Stimulated activated naive CD8-positive, alpha-beta T cell treated with anti-CD3 and anti-CD28 coated beads, Interleukin-15, Interleukin-2, amounts not matched to agents 100 U/mL and 50 U/mL, for 24 hours (primary cell): Measurements from ENCODE around the gene ACTN3.
A peak's percentile ranks its signal among the peaks of the same experiment; 100 is the strongest.

Experiments
- ATAC-seq: fragments of 150-1000 bp; cut with Tn5 transposase; one replicate; pipeline ENCODE4 v1.10.0; 2021
- DNase-seq: peaks from one replicate; pipeline ENCODE4 v3.0.0; 2021

ACTN3 gene

DNA sequence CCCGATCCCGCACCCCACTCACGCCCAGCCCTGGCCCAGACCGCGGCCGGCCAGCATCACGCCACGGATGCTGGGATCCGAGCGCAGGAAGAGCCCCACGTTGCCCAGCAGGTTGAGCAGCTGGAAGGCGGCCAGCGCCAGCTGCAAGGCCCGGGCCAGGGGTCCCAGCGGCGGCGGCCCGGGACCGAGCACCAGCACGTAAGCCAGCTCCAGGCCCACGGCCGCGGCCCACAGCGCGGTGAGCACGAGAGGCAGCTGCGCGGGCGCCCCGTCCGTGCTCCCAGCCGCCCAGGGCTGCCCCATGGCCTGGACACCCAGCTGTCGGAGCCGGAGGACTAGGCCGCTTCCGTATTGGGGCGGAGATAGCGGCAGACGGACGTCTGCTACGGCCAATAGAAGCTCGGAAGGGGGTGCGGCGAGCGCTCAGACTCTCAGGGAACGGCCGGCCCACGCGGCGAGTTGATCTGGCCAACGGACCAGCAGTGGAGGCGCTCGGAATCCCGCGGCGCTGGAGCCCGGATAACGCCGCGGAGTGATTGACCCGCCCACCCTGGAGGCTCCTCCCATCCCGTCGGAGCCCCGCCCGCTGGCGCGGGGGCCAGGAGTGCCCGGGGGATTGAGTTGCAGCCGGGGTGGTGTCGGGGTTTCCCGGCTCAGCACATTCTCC, 869 bp upstream of the ACTN3 start, which contains the start of gene ZDHHC24:
TSS of gene ZDHHC24 (minus strand) at position 348 of the 667 bp plus-strand sequence. CDS start at position 303, 45 bp downstream.
- DNase-seq = peak; percentile 94
- ATAC-seq = peak; percentile 92

DNA sequence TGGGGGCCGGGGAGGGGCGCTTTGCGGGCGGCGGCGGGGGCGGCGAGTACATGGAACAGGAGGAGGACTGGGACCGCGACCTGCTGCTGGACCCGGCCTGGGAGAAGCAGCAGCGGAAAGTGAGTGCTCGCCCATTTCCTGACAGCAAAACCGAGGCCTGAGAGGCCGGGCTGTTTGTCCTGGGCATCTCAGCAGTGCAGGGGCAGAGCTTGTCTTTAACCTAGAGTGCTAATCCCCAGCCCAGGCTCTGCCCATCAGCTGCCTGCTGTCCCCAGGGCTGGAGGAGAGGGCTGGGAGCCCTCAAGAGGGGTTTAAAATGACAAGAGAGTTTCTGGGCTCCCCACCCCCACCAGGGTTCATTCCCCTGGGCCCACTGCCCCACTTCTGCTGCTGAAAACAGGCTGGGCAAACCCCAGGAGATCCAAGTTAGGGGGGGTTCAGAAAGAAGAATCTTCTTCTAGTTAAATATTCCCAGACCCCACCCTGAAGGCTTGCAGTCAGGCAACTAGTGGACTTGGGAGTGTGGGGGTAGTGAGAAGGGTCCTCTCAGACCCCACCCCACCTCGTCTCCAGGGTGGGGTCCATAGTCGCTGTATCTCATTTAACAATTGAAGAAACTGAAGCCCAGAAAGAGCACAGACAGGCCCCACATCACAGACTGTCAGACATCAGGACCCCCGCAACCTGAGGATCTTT, 411 bp downstream of the ACTN3 start:
- ATAC-seq (no peak), DNase-seq (no peak)

DNA sequence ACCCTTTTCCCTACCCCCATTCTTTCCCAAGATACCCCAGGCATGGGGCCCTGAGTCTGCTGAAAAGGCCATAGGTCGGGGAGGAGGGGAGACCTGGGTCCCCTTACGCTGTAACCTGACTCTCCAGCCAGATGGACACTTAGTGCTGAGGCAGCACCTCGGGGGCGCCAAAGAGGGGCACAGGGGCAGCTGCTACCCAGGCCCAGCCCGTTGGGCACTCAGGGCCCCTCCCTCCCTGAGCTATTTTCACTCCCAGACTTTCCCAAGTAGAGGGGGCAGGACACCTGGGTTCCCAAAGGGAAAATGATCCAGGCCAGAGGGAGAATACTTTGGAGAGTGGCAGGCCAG, 933 bp downstream of the ACTN3 start:
- DNase-seq = no peak
- no peak for ATAC-seq

DNA sequence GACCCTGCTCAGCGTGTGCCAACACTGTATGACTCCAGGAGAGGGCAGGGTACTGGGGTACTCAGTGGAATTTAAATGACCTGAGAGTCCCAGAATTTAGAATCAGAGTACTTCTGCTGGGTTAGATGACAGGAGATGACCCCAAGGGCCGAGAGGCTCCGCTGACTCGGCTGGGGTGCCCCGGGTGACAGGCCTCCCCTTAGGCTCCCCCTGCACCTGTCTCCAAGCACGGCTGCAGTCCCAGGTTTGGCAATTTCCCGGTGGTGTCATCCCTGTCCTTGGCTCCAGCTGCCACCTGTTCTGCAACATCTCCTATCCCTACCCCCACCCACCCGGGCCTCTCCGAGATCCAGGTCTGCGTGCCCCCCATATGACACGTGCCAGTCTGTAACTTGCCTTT, 1.3 kb downstream of the ACTN3 start:
- ATAC-seq (no peak), DNase-seq (no peak)

DNA sequence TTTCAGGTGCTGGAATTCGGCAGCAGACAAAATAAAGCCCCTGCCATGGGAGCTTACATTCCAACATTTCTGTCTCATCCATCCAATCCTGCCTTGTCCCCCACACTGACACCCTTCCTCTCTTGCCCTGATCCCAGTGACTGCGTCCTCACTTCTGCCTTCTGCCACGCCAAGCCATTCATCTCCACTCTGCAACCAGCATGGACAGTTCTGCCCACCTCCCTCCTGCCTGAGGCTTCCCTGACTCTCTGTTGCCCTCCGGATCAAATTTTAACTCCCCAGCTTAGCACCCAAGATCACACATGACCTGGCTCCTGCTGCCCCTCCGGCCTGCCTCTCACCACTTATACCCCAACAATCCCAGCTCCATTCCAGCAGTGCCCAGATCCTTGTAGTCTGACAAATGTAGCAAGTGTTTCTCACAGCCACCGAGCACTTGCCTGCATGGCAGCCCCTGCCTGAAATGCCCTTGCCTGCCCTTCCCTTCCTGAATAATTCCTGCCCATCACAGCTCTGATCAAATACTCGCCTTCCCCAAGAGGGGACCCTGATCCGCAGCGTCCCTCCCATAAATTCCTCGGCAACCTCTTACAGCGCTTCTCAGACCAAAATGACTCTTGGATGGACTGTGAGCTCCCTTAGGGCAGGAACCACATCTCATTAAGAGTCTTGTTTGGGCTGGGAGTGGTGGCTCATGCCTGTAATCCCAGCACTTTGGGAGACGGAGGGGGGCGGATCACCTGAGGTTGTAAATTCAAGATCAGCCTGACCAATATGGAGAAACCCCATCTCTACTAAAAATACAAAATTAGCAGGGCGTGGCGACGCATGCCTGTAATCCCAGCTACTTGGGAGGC, 2.3 kb downstream of the ACTN3 start:
- ATAC-seq = no peak

DNA sequence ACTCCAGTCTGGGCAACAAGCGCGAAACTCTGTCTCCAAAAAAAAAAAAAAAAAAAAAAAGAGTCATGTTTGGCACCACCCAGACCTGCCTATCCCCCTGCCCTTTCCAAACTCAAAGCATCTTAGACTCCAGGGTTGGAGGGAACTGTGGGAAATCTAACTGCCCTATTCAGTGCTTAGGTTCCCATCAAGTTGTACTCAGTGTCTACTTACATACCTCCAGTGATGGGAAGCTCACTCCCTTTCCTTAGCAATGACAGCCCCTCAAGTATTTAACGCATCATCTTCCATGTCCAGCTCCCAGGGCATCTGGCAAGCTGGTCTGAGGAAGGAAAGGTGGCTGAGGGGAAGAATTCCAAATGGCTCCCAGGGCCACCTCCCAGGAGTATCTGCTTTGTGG, 3.0 kb downstream of the ACTN3 start:
- ATAC-seq = no peak
- no peak for DNase-seq

More for the DNA sequence above, 2.3 kb downstream of the ACTN3 start:
- DNase-seq = no peak

DNA sequence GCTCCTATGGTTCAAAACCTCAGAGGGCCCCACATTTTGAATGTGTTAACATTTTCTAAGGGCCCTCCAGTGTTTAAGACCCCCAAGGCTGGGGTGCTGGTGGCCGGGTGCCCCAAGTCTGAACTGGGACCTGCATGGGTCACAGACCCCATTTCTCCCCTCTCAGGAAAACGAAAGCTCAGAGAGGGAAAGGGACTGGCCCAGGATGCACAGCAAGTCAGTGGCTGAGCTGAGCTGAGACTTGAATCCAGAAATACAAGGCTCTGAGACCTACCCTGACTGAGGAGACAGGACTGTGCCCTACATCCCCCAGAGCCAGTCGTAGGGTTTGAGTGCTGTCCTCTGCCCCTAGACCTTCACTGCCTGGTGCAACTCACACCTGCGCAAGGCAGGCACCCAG, 4.2 kb downstream of the ACTN3 start:
- no peak for DNase-seq
- ATAC-seq = no peak

DNA sequence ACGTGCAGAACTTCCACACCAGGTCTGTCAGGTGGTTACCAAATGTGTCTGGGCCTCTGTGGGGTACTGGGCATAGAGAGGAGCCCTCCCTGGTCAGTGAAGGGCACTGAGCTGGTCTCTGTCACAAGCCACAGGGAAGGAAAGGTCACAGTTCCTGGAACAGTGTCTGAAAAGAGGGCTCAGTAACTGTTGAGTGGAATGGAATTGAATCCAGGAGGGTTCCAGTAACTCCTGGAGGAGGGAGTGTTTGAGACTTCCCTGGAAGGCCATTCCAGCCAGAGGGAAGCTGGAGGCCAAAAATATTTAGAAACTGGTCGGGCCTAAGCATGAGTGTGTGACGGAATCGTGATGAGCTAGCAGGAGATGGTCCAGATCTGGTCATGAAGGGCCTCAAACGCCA, 7.9 kb downstream of the ACTN3 start:
- no peak for DNase-seq
- no peak for ATAC-seq

DNA sequence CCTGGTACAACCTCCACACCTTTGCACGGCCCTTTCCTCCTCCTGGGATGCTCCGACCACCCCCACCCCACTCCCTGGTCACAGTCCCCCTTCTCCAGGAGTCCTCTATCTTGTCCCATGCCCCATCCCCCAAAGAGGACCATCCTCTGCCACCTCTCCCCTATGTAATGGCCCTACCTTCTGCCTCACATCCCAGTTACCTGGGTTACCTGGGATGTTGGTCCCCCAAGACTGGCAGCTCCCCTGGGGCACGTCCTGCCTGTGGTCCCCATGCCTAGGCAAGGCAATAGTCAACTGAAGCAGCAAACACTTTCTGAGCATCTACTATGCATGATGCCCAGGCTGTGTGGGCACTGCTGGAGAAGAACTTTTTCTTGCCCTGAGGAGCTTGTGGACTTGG, 8.7 kb downstream of the ACTN3 start:
- DNase-seq = no peak
- ATAC-seq = no peak

DNA sequence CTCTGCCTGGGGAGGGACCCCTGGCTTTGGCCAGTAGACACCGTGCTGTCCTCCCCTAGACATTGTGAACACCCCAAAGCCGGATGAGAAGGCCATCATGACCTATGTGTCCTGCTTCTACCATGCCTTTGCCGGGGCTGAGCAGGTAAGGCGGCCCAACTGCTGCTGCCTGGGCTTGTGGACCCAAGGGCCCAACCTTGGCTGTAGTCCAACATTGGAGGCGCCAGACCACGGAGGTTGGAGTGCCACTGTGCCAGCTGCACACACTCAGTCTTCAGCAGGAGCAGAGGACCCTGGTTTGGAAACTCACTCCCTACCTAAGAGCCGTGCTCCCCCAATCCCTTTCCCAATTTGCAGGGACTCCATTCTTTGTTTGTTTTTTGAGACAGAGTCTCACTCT, 9.4 kb downstream of the ACTN3 start:
- DNase-seq (no peak), ATAC-seq (no peak)

DNA sequence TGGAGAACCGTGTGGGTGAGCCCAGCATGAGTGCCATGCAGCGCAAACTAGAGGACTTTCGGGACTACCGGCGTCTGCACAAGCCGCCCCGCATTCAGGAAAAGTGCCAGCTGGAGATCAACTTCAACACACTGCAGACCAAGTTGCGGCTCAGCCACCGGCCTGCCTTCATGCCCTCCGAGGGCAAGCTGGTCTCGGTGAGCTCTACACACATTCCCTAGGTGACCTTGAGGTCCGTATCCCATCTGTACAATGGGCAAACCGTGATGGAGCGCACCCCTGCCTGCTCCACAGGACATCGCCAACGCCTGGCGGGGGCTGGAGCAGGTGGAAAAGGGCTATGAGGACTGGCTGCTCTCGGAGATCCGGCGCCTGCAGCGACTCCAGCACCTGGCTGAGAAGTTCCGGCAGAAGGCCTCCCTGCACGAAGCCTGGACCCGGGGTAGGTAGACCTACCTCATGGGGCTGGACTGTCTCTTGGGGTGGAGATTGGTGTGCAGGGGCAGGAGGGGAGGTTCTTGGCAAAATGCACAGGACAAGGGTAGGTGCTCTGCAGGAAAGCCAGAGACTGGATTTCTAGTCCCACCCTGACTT, 11.1 kb downstream of the ACTN3 start:
- DNase-seq (no peak), ATAC-seq (no peak)

DNA sequence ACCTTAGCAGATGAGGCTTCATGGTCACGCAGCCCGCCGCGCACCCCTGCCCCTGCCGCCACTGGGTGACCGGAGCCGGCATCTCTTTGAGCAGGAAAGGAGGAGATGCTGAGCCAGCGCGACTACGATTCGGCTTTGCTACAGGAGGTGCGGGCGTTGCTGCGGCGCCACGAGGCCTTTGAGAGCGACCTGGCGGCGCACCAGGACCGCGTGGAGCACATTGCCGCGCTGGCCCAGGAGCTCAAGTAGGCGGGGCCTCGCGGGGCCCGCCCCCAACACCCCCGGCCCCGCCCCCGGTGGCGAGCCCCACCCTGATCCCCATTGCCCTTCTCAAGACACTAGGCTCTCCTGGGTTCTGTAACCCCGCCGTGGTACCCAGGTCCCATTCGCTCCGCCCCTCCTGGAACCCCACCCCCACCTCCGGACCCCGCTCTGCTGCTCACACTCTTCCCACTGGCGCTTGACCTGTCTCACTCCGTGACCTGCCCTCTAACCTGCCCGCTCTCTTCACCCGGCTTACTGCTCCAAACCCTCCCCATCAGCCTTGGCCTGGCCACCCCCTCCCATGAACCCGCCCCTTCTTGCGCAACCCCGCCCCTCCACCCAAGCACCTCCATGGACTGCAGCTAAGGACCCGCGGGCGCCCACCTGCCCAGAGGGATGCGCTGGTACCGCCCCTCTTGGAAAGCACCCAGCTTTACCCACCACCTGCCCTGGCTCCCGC, 12.6 kb downstream of the ACTN3 start:
- ATAC-seq = no peak
- DNase-seq = peak; percentile 38

DNA sequence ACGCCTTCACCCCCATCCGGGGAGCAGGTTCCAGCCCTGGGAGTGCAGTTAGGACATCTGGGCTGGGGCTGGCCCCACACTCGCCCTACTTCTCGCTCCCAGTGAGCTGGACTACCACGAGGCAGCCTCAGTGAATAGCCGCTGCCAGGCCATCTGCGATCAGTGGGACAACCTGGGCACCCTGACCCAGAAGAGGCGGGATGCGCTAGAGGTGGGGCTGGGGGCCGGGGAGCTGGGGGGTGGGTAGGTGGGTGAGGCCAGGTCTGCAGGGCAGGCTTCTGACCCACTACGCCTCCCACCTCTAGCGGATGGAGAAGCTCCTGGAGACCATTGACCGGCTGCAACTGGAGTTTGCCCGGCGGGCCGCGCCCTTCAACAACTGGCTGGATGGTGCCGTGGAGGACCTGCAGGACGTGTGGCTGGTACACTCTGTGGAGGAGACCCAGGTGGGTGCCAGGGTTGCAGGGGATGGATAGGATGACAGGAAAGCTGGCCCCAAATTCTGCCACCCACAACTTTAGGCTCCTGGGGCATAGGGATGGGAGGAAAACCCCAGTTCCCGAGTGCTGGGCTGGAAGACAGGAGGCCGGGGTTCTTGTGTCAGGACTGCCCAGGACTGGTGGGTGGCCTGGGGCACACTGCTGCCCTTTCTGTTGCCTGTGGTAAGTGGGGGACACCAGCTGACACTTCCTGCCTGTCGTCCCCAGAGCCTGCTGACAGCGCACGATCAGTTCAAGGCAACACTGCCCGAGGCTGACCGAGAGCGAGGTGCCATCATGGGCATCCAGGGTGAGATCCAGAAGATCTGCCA, 13.4 kb downstream of the ACTN3 start:
- ATAC-seq (no peak), DNase-seq (no peak)

DNA sequence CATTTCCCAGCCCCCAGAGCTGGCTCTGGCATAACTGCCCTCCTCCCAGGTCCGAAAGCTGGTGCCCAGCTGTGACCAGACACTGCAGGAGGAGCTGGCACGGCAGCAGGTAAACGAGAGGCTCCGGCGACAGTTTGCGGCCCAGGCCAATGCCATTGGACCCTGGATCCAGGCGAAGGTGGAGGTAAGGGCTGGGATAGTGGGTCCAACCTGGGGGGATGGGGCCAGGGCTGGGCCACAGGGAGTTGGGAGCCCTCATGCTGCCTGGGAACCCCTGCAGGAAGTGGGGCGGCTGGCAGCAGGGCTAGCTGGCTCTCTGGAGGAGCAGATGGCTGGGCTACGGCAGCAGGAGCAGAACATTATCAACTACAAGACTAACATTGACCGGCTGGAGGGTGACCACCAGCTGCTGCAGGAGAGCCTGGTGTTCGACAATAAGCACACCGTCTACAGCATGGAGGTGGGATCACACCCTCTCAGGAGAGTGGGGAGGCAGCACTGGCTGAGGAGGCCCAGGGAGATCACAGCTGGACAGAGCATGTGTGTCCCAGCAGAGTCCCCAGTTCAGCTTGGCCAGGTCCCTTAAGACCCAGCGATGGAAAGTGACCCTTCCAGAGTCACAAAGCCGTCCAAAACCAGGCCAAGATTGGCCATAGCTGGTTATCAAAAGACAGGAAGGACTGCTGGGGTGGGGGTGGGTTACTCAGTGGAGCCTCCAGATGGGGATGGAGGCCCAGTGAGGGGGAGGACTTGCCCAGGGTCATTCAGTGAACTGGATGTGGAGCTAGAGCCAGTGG, 14.7 kb downstream of the ACTN3 start:
- DNase-seq = no peak

DNA sequence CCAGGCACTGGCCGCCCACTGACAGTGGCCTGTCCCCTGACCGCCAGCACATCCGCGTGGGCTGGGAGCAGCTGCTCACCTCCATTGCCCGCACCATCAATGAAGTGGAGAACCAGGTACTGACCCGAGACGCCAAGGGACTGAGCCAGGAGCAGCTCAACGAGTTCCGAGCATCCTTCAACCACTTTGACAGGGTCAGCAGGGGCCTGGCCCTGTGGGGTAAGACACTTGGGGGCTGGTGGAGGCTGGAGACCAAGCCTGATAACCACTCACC, 15.2 kb downstream of the ACTN3 start:
- ATAC-seq = no peak
- DNase-seq = no peak

More for the DNA sequence above, 14.7 kb downstream of the ACTN3 start:
- no peak for ATAC-seq

DNA sequence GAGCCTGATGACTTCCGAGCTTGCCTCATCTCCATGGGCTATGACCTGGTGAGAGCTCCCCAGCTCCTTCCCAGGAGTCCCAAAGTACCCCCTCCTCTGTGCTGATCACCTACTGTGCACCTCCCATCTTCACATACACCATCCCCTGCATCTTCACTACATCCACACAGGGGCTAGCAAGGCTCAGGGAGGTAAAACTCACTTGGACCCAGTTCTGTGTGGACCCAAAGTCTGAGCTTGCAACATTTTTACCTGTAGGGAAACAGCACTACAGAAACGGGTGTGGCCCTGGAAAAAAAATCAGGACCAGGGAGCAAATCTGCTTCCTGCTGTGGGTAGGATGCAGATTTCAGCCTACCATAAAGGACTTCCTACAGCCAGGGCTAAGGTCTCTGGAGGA, 15.6 kb downstream of the ACTN3 start:
- DNase-seq = no peak
- ATAC-seq = no peak

DNA sequence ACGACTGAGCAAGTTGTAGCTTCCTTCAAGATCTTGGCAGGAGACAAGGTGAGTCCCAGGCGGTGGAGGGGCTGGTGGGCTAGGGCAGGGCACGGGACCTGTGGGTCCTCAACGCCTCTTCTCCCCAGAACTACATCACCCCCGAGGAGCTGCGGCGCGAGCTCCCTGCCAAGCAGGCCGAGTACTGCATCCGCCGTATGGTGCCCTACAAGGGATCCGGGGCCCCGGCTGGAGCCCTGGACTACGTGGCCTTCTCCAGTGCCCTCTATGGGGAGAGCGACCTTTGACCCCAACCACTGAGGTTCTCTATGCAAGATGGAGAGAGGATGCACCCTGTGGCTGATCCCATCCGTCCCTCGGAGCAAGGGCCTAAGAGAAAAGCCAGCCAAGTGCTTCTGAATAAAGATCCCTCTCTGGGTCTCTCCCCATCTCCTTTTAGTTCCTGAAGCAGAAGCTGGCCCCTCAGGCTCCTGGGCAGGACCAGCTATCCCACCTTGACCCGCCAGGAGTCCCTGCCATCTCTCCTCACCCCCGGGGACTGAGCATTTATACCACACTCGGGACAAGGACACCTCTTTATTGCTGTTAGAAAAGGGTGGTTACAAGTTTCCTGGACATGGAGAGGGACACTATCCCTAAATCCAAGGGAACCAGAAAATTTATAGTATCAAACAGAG, 16.3 kb downstream of the ACTN3 start:
- no peak for DNase-seq
- no peak for ATAC-seq

DNA sequence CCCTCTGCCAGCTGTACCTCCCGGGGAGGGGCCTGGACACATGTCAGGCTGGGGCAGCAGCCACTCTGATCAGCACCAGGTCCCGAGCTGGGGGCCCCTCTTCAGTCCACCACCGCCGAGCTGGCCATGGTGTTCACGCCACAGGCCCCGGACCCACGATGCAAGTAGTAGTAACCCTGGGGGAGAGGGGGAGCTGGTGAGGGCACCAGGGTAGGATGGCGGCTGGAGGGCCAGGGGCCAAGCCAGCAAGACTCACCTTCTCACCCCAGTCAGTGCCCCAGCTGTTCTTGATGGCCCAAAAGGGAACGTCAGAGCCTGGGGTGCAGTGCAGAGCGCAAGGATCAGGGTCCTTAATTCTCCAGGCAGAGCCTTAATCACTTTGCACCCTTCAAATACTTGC, 17.1 kb downstream of the ACTN3 start:
- no peak for DNase-seq

DNA sequence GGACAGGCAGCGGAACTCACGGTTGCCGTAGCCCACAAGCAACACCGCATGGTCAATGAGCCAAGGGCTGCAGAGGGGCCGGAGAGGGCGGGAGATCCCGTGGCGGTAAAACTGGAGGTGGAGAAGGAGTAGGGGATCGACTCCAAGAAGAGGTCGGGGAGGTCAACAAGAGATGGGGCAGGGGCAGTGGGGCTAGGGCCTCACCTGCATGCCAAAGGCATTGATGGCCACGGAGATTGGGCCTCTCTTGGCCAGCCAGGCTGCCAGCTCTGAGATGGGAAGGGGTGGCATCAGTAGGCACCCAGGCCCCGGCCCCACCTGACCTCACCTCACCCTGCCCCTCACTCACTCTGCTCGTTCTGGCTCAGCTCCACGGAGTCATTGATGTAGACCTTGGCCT, 17.8 kb downstream of the ACTN3 start:
- ATAC-seq (no peak), DNase-seq (no peak)

More for the DNA sequence above, 17.1 kb downstream of the ACTN3 start:
- no peak for ATAC-seq

DNA sequence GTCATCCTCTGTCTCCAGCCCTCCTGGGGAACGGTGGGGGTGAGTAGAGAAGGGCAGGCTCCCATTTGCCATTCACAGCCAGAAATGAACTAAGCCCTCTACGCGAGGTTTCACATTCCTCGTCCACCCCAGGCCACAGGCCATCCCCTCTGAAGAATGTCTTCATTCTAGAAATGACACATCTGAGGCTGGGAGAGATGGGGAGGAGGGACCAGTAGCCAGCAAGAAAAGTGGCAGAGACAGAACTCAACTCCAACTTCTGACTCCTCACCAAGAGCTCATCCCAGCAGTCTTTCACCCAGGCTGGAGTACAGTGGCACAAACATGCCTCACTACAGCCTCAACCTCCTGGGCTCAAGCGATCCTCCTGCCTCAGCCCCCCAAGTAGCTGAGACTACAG, 18.3 kb downstream of the ACTN3 start:
- DNase-seq (no peak), ATAC-seq (no peak)
